Iris pigment epithelial cell (primary cell): Measurements from ENCODE around the gene TMEM200C.
"Not testable (repeated sequence)": the region's sequence is repeated elsewhere in the genome, so short reads cannot be mapped to it uniquely, and the experiment has no call there.

ENCODE experiments used
- DNase-seq: peaks from one replicate; pipeline ENCODE4 v3.0.0-alpha.2; 2011; ENCODE audit warnings: low read depth

Gene TMEM200C

DNA sequence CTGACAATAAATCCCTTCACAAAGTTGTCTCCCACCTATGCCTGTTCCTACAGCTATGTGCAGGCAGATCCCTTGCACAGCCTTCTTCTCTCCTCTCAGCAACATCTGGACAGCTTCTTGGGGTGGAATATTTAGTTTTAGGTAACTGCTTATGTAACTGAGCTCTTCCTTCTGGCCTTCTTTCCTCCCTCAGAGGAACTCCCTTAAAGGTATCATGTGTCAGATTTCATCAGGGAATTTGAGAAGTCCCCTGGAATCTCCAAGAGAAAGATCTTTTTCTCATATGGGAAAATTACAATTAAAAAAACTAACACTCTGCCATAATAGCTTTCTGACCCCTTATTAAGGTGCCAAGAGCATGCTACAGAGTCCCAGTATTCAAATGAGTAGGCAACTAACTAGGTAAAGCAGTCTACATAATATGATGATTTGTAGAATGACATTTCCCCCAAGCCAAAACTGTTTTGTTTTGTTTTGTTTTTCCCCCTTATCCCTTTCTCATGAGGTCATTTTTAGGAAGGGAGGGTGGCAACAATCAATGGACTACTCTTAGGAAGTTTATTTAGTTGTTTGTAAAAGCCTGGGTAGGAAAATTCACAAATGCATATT, 2.4 kb downstream of the TMEM200C start:
- DNase-seq, result no peak

DNA sequence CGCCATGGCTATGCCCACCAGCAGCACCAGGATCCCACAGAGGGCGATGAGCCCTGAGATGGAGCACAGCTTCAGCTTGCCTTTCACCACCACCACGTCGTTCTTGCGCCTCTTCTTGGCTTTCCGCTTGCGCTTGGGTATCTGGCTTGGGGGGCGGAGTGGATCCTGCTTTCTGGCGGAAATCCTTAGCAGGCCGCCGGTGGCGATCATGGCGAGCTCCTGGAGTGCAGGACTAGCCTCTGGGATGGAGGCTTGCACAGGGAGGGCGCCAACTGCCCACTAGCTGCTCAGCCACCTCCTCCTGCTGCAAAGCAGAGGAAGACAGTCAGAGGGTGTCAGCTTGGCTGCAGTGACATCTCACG, 3.5 kb downstream of the TMEM200C start:
- DNase-seq, result no peak

DNA sequence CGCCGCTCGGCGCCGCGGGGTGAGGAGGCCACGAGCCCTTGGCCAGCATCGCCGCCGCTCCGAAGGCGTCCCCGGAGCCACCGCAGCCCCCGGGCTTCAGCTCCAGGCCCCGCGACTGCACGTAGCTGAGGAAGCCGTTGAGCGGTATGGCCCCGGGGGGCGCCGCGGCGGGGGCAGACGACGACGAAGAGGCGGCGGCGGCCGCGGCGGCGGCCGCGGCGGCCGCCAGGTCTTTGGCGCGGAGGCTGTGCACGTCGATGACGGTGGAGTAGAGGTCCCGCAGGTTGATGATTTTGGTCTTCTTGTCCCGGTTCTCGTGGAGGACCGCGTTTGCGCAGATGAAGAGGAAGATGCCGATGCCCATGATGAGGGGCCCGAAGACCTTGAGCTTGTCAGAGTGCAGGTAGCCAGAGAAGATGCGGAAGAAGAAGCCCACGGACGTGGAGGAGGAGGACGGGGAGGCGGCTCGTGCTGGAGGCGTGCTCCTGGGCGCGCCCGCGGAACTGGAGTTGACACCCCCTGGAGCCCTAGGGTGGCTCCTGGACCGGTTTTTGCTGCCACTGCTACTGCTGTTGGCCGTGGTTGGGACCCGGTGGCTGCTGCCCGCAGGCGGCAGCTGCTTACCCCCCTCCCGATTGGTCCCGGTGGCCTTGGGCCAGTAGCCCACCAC, 4.0 kb downstream of the TMEM200C start:
- DNase-seq, result no peak

DNA sequence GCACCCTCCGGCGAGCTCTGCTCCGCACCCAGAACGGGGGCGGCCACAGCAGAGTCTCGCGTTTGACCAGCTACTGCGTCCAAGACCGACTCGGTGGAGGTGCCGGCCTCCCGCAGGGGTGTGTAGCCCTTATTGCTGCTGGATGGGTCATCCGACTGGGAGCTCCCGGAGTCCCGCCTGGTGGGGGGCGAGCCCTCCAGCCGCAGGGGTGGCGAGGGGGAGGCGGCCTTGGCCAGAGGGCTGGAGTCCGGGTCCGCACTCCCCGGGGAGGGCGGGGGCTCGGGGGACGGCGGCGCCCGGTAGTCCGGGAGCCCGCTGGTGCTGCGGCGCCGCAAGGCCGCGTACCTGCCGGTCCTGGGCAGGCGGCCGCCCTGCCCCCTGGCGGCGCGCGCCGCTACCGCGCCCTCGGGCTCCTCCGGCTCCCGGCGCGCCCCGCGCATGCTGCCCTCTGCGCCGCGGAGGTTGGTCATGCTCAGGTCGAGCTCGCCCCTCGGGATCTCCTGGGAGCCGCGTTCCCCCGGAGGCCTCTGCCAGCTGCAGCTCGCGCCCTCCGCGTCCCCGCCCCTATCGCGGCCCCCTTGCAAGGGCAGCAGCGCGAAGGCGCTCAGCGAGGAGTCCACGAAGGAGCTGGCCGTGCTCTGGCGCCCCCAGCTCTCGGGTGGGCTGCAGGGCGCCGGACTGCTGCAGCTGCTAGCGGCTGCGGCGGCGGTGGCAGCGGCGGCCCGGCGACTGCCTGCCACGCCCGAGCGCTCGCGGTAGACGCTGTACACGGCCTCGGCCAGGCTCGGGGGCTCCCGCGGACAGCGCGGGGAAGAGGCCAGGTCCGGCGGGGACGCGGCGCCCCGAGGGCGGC, 4.8 kb downstream of the TMEM200C start:
- DNase-seq, result peak; percentile 13

DNA sequence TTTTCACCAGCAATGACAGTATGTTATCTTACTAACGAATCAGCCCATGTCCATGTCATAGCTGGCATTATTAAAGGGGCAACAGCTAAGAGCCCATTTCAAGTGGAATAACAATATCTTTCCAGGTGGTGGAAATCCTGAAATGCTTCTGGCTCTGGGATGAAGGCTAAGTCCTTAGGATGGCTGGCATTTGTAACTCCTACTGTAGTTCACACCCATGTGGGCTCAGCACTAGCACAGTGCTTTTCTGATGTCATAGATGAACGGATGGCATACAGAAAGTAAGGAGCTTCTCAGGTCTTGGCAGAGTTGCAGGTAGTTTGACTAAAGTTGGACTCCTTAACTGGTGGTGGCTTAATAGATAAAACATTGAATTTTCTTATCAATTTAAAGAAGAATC, 10.0 kb downstream of the TMEM200C start:
- no peak for DNase-seq

DNA sequence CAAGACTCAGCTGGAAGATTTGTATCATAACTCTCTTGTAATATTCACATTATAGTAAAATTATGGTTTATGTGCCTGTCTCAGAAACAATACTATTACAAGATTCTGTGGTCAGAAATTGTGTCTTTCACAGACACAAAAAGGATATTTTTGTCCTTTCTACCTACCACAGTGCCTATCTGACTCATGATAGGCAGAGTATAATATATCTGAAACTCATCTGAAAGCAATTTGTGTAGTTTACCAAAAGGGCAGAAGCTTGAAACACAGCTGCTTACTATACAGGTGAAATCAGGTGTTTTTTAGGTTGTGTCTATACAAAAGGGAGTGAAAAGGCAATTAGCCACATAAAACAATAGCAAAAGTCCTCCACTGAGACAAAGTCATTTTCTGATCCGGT, 10.9 kb downstream of the TMEM200C start:
- no peak for DNase-seq

DNA sequence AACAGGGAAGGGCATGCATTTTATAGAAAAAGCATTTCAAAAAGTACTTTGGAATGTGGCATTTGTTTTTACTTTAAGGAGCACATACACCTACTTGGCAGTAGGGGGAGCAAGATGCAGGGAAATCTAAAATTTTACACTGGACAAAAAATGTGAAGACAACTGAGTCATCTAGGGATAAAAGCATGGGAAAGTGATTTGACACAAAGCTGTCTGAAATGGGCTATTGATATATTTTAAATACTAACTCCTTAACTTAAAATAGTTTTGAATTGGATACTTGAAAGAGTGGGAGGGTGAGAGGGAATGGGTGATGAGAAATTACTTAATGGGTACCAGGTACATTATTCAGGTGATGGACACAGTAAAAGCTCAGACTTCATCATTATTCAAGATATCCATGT, 15.8 kb downstream of the TMEM200C start:
- DNase-seq, result peak; percentile 40

DNA sequence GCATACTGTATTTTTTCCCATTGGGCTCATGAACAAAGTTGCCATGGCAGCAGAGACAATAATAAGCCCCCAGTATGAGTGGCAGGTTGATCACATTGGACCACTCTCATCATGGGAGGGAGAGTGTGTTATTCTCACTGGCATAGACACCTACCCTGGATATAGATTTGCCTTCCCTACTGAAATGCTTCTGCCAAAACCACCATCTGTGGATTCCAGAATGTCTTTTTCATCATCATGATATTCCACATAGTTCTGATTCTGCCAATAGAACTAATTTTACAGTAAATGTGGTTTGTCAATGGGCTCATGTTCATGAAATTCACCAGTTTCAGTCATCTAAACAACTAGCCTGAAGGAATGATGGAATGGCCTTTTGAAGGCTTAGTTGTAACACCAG, 18.4 kb downstream of the TMEM200C start:
- DNase-seq, result no peak

DNA sequence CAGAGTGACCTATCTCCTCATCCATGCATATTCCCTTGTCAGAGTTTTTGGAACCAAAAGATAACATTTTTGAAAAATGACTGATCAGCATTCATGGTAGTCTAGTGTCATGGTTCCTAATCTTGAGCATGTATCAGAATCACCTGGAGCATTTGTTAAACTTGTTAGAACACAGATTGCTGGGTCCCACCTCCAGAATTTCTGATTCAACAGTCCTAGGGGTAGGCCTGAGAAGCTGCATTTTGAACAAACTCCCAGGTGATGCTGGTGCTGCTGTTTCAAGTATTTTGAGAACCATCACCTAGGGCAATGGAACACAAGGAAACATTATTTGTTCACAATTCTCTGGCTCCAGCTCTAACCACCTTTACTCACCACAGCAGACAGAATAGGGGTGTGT, 21.0 kb downstream of the TMEM200C start:
- DNase-seq, result no peak

DNA sequence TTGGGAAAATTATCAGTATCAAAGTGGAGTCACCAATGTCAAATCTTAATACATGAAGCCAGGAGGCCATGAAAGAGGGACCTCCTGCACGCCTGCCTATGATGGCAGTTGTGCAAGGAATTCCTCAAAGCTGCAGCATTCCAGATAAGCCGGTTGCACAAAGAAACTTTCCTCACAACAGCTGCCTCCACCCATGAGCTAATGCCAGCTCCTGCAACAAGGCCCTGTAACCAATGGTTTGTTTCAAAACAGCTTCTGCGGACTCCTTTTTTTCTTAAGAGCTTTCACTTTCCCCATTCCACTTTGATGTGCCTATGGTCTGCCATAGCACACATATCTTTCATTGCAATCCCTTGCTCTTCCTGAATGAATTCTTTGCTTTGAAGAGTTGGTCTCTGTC, 22.4 kb downstream of the TMEM200C start:
- DNase-seq, result no peak

DNA sequence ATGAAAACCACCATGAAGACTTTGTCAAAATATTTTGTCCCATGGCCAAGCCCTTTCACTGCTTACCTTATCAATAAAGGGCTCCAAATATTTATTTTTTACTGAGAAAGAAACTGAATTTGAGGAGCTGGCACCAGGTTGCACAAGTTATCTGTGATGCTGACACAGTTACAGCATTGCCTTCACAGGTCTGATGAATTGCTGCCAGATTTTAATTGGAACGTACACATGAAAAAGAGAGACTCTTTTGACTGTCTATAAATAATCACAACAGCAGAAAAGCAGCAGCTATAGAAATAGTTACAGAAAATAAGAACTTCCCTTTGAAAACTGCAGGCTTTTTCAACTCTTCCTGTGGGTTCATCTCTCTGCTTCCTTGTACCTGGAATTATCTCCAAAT, 23.9 kb downstream of the TMEM200C start:
- DNase-seq, result no peak

DNA sequence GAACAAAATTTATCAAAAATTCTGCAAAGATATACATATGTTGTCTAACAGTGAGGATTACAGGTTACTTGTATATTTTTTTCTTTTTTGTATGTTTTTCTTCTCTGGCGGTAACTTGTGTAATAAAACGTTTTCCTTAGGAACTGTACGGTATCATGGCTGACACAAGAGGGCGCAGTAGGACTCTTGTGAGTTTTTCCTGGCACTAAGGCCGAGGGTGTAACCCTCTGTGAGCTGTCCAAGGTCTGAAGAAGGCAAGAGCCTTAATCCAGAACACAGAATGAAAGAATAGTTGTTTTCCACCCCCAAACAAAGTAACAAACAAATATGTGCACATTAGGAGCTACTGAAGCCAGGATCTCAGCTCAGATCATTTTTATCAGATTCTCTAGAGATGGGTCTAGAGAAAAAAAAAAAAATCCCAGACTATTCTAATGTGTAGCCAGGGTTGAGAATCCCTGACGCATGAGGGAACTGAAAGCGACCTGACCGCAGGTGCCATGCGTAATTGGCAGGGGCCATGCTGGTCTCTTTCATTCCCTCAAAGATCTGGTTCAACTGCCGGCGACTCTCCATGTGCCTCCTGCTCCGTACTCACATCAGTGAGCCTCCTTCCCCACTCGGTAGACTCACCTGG, 27.0 kb downstream of the TMEM200C start:
- peak; percentile 85 for DNase-seq

DNA sequence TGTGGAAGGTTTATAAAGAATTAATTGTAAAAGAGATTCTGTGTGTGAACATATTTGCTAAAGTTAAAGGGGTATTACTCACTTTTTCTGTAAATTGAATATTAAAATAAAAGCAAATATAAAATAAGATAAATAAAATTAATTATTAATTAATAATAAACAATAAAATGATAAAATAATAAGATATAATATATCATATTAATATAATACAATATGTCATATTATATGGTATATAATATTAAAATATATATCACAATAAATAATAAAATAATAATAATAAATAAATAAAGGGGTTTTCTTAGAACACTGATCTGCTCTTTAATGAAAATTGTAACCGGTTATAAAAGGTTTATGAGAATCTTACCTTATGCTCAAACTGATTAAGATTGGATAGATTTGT, 29.8 kb downstream of the TMEM200C start:
- DNase-seq, result no peak

DNA sequence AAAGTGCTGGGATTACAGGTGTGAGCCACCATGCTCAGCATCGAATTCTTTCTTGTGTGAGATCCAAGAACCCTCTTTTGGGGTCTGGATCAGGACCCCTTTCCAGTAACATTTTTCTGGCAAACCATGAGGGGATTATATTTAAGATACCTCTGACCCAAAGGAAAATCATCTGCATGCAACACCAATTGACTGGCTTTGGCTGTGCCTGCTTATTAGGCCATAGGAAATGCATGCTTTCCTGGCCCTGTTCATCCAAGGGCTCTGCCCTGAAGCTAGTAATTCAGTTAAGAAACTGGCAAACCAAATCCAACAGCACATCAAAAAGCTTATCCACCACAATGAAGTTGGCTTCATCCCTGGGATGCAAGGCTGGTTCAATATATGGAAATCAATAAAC, 33.2 kb downstream of the TMEM200C start:
- DNase-seq, result not testable (repeated sequence)

DNA sequence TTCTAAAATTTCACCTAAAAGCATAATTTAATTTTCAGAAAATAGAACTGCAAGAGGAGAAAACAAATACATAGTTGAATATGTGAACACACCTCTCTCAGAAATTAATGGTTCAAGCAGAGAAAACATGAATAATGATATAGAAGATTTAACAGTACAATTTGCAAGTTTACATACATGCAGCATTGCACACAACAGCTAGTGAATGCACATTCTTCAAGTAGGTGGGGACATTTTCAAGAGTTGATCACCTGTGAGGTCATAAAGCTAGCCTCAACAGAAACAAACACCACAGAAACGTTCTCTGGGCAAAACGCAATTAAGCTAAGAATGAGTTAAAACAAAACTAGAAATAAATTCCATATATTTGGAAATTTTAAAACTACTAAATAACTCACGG, 38.1 kb downstream of the TMEM200C start:
- no peak for DNase-seq

DNA sequence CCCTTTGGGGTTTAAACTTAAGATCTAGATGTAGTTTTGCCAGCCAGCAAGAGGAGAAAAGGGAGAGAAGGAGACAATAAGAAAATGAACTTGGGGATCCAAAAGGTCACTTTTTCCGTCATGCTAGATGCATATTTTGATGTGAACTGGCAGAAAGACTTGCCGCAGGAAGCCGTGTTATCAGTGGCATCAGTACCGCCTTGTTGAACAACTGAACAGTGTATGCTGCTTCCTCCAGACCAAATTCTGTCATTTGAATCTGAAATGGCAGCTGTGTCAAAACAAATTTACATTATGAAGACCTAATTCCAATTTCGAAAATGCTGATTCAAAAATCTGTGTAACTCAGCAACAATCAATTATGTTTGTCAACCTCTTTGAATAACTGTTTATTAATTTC, 42.1 kb downstream of the TMEM200C start:
- no peak for DNase-seq

DNA sequence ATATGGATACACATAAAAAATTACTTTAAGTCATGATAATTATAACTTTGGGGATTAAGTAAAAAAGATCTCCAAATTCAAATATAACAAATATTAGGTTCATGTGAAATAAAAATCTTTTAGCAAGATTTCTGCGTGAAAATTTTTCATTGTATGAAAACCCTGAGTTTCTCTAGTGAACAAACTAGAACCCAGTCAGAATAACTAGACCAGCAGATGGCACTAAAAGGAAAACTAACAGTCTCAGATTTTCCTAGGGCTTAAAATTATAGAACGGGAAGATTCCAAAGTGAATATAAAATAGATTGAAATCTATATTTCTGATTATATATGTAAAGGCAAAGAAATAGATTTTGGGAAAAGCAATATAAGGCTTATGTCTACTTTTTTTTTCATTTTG, 43.3 kb downstream of the TMEM200C start:
- no peak for DNase-seq

DNA sequence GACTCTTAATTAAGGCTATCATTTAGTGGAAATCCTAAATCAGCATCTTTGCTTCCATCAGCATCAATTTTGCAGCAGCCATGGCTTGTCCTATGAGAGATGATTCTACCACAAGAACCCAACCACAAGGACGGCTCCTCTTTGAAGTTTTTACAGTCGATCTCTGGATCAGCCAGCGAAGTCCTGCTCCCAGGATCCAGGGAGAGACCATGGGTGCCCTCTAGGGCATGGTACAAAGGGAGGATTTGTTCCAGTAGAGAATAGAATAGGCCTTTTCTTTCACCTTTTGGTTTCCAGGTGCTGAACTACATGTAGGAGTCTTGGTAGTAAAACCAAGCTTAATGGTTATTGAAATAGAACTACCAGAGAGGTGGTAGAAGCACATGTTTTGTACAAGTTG, 52.7 kb downstream of the TMEM200C start:
- DNase-seq, result no peak

DNA sequence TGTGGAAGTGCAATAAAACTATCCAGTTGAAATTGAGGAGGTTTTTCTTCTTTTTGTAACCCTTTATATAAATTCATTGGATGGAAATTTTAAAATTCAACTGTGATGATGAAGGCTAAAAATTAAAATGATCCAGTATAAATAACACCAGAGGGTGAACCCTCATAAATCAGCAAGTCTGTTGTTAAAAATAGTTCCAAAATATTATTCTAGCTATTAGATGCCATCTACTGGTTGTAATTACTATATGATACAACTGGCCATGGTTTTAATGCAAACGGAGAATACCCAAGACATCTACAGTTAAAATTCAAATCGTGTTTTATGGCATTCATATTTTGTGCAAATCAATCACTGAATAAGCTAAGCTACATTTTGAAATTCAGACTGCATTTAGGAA, 53.8 kb downstream of the TMEM200C start:
- no peak for DNase-seq

DNA sequence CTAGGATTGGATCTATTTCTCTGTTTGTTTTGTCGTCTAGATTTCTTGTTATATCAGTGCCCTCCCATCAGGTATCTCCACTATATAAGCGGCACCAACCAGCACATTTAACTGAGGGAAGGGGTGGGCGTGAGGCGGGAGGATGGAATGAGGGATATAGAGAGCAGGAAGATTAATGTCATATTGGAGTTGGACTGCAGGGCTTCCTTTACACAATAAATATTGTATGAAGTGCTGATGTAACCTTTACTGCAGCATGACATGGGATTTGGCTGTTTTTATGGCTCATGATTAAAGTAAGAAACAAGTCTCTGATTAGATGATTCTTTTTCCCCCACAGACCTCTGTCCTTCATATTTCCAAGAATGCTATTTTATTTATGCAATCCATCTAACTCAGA, 54.8 kb downstream of the TMEM200C start:
- DNase-seq, result no peak

DNA sequence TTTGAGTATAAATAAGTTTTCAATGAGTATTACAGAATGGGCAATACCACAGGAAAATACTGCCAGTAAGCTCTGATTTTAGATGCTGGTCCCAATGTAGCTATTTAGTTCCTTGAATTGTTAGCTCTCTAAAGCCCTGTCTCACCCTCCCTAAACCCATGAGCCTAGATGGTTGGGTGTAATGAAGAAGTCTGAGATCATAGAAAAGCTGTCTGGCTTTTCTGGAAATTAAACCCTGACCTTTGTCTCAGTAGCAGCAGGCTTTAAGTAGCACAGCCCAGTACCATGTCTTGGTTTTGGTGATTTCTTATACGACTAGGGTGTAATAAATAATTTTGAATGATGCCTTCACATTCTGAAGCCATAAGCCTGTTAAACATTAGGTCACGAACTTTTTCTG, 55.3 kb downstream of the TMEM200C start:
- no peak for DNase-seq

DNA sequence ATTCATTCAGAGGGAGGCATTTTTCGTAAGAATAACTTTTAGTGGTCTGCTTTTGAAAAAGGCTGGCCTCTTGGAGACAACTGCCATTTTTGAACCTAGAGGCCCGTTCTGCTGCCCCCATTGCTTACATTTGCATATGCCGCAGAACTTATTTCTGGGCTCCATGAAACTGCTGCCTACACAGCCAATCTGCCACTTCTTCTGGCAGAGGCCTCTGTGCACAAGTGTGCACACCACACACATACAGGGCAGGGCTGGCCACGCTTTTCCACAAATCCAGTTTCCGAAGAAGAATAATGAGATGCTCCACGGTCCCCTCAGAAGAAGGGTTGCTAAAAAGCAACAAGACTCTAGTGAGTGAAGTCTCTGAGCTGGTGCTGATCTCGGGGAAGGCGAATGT, 56.2 kb downstream of the TMEM200C start:
- no peak for DNase-seq
